MM.1S (cell line): ENCODE data around the gene SLC6A3.

Source experiments
- EZH2 ChIP-seq: fragments of 300-600 bp; sonication (generic); optimal IDR thresholded peaks from 2 replicates; pipeline ENCODE3; 2017; ENCODE audit warnings: low read depth, mild to moderate bottlenecking, antibody characterized with exemption, low read length, mixed read lengths
- EZH2phosphoT487 ChIP-seq: fragments of 300-600 bp; sonication (generic); IDR thresholded peaks from 2 replicates; pipeline ENCODE4 v1.6.1; 2018; ENCODE audit warnings: antibody characterized with exemption, low read length
- TF ChIP-seq, protein P1 (sequence below): fragments of 300-600 bp; sonication (generic); IDR thresholded peaks from 2 replicates; pipeline ENCODE4 v1.5.1; 2016; ENCODE audit warnings: antibody characterized with exemption, low read length, mixed read lengths

DNA sequence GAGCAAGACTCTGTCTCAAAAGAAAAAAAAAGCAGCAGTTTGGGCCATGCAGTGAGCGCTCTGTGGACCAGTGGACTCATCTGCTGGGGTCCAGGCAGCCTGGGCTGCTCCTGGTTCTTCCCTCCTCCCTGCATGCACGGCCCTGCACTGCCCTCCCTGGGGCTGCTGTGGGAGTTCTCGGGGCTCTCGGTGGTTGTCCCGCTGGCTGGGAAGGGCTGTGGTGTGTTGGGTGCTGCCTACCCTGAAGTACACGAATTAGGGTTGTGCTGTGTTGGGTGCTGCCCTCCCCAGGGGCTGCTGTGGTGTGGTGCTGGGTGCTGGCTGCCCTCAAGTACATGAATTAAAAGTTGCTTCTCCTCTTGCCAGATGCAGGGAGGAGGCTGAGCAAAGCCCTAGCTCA, 82.1 kb downstream of the SLC6A3 start:
- TF ChIP-seq, protein P1, sequence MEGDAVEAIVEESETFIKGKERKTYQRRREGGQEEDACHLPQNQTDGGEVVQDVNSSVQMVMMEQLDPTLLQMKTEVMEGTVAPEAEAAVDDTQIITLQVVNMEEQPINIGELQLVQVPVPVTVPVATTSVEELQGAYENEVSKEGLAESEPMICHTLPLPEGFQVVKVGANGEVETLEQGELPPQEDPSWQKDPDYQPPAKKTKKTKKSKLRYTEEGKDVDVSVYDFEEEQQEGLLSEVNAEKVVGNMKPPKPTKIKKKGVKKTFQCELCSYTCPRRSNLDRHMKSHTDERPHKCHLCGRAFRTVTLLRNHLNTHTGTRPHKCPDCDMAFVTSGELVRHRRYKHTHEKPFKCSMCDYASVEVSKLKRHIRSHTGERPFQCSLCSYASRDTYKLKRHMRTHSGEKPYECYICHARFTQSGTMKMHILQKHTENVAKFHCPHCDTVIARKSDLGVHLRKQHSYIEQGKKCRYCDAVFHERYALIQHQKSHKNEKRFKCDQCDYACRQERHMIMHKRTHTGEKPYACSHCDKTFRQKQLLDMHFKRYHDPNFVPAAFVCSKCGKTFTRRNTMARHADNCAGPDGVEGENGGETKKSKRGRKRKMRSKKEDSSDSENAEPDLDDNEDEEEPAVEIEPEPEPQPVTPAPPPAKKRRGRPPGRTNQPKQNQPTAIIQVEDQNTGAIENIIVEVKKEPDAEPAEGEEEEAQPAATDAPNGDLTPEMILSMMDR = no peak
- TF ChIP-seq EZH2 (no peak), EZH2phosphoT487 (no peak)
